Stimulated activated CD4-positive, alpha-beta T cell treated with anti-CD3 and anti-CD28 coated beads, Interleukin-15, amount 100 ng/mL, for 1 hour (primary cell): ENCODE measurements around the gene KCNN2.

Experiments used
- DNase-seq, 2 donors: peaks; one replicate each; pipeline ENCODE4 v3.0.0-alpha.2; 2020; ENCODE audit warnings: low read depth in 1 of 2, low spot score in 1 of 2

The KCNN2 gene

DNA sequence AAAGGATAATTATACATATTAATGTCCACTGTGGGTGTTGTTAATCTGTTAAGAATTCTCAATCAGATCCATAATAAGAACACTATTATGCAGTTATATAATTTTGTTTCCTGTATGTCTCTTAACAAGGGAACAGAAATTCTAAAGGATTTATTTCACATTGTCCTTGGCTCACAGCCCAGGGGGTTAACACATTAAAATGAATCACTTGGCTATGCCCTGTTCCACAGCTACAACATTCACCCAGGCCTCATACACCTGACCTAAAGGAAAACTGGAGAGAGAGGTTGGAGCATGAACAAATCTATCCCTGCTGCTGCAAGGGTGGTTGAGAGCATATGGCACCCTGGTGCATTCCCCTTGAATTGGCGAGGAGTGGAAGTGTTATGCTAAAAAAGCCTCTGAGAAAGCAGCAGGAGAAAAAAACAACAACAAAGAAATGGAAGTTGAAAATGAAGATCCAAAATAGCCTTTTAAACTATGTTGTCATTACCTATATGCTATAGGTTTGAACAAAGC lies 116.0 kb downstream of the KCNN2 start:
- DNase-seq: no peak

- no peak for DNase-seq
Observed at GRCh38 chr5:114500756-114501155, 138.9 kb downstream of the KCNN2 start.

- DNase-seq: no peak
Observed at GRCh38 chr5:114504560-114504959, 142.7 kb downstream of the KCNN2 start.

GRCh38 chr5:114524221-114524620 lies 162.4 kb downstream of the KCNN2 start:
- no peak for DNase-seq

GRCh38 chr5:114544561-114544960 lies 182.7 kb downstream of the KCNN2 start:
- no peak for DNase-seq
